CD14-positive monocyte (primary cell): ENCODE results near the gene MPZL3. TPM values are rescaled to one million over a fixed set of nuclear protein-coding genes. Genes with fewer than 3 reads are reported as not detected.

Source experiments
- DNase-seq, 3 donors: peaks; one replicate each; pipeline ENCODE4 v3.0.0-alpha.2; 2011 to 2022
- H2AFZ ChIP-seq: 2 replicates; pipeline ENCODE4 v1.6.0; 2012; ENCODE audit warnings: mild to moderate bottlenecking, low read depth, low read length, inconsistent platforms; ENCODE audit not compliant: insufficient read depth, poor library complexity, severe bottlenecking
- H3K27ac ChIP-seq, 2 donors: 1 replicate in 1 of 2; 2 replicates in 1 of 2; pipeline ENCODE4 v1.5.1; 2012 to 2013; ENCODE audit warnings: low read length in 2 of 2, control low read depth in 1 of 2, inconsistent platforms in 1 of 2, low read depth in 1 of 2, mild to moderate bottlenecking in 1 of 2
- H3K27me3 ChIP-seq, 2 donors: one replicate each; pipeline versions ENCODE4 v1.6.0 to v1.6.1; 2011 to 2013; ENCODE audit warnings: low read length in 2 of 2; ENCODE audit not compliant: control insufficient read depth in 2 of 2, insufficient read depth in 2 of 2
- H3K36me3 ChIP-seq, 2 donors: replicated peaks in 1 of 2; 1 replicate in 1 of 2; 2 replicates in 1 of 2; pipeline versions ENCODE4 v1.5.1 to v1.6.1; 2012 to 2013; ENCODE audit warnings: low read length in 2 of 2, control low read depth in 1 of 2, inconsistent platforms in 1 of 2, mild to moderate bottlenecking in 1 of 2; ENCODE audit not compliant: insufficient read depth in 2 of 2, control insufficient read depth in 1 of 2
- H3K4me1 ChIP-seq, 2 donors: 1 replicate in 1 of 2; 2 replicates in 1 of 2; pipeline versions ENCODE4 v1.5.1 to v1.6.1; 2012 to 2013; ENCODE audit warnings: low read length in 2 of 2, control low read depth in 1 of 2, inconsistent platforms in 1 of 2, mild to moderate bottlenecking in 1 of 2, moderate library complexity in 1 of 2; ENCODE audit not compliant: insufficient read depth in 2 of 2, control insufficient read depth in 1 of 2
- H3K4me2 ChIP-seq: replicated peaks from 2 replicates; pipeline ENCODE3; 2012; ENCODE audit warnings: low read length, moderate library complexity, mild to moderate bottlenecking; ENCODE audit not compliant: poor library complexity, severe bottlenecking; ENCODE audit errors: extremely low read depth
- H3K4me3 ChIP-seq, 3 experiments: fragments of 200-600 bp in 1 of 3; sonication (generic) in 1 of 3; replicated peaks in 1 of 3; 1 replicate in 2 of 3; 2 replicates in 1 of 3; pipeline ENCODE4 v1.5.1; 2011 to 2013; ENCODE audit warnings: low read length in 3 of 3, mild to moderate bottlenecking in 3 of 3, control low read depth in 2 of 3, low read depth in 2 of 3, inconsistent platforms in 1 of 3, moderate library complexity in 1 of 3
- H3K79me2 ChIP-seq: 2 replicates; pipeline ENCODE4 v1.6.0; 2012; ENCODE audit warnings: mild to moderate bottlenecking, control low read depth, inconsistent platforms, low read length, moderate library complexity; ENCODE audit not compliant: insufficient read depth
- H3K9ac ChIP-seq: 2 replicates; pipeline ENCODE4 v1.6.0; 2017; ENCODE audit warnings: low read length, mild to moderate bottlenecking; ENCODE audit not compliant: insufficient read depth, poor library complexity, severe bottlenecking
- H3K9me3 ChIP-seq, 2 donors: replicated peaks in 1 of 2; 1 replicate in 1 of 2; 2 replicates in 1 of 2; pipeline versions ENCODE4 v1.5.1 to v1.6.1; 2012 to 2013; ENCODE audit warnings: low read length in 2 of 2, control low read depth in 1 of 2; ENCODE audit not compliant: control insufficient read depth in 1 of 2, insufficient read depth in 1 of 2
- H4K20me1 ChIP-seq: 2 replicates; pipeline ENCODE4 v1.6.0; 2012; ENCODE audit warnings: mild to moderate bottlenecking, low read length, control low read depth, moderate library complexity; ENCODE audit not compliant: insufficient read depth
- H3K27ac Mint-ChIP-seq, 7 donors: one replicate each; pipeline ENCODE4 v1.8.0; 2020; ENCODE audit warnings: mild to moderate bottlenecking in 7 of 7, mixed read lengths in 7 of 7, moderate library complexity in 6 of 7, inconsistent platforms in 2 of 7
- H3K27me3 Mint-ChIP-seq, 3 donors: one replicate each; pipeline ENCODE4 v1.8.0; 2021 to 2022; ENCODE audit warnings: low read depth in 3 of 3, mild to moderate bottlenecking in 3 of 3, mixed read lengths in 3 of 3, moderate library complexity in 3 of 3, inconsistent platforms in 1 of 3
- H3K36me3 Mint-ChIP-seq, 2 donors: one replicate each; pipeline ENCODE4 v1.8.0; 2020; ENCODE audit warnings: mixed read lengths in 2 of 2, inconsistent platforms in 1 of 2, mild to moderate bottlenecking in 1 of 2
- H3K4me1 Mint-ChIP-seq: one replicate; pipeline ENCODE4 v1.8.0; 2020; ENCODE audit warnings: mild to moderate bottlenecking, mixed read lengths
- H3K4me3 Mint-ChIP-seq, 2 donors: one replicate each; pipeline ENCODE4 v1.8.0; 2020; ENCODE audit warnings: mild to moderate bottlenecking in 2 of 2, mixed read lengths in 2 of 2, moderate library complexity in 1 of 2
- H3K9me3 Mint-ChIP-seq, 7 donors: one replicate each; pipeline ENCODE4 v1.8.0; 2020 to 2022; ENCODE audit warnings: mixed read lengths in 7 of 7, mild to moderate bottlenecking in 6 of 7, moderate library complexity in 6 of 7, inconsistent platforms in 2 of 7
- CTCF ChIP-seq: fragments of 200-600 bp; IDR thresholded peaks from one replicate; pipeline ENCODE4 v1.8.0; 2022; ENCODE audit warnings: antibody characterized with exemption, mild to moderate bottlenecking
- WGBS: methylation state at CpG from one replicate; pipeline ENCODE4 v1.1.5; 2013; ENCODE audit warnings: missing lambda C conversion rate; ENCODE audit not compliant: insufficient coverage; 5-methylcytosine and 5-hydroxymethylcytosine counted together
- intact Hi-C, 2 donors: fragments of 100-400 bp; cut with micrococcal nuclease; formaldehyde crosslinking; loops; one replicate each; pipeline versions ENCODE4 v1.15.0 to v1.15.1; 2023
- polyA minus RNA-seq: library from RNA; depleted of rRNA, polyadenylated mRNA; stranded (reverse); fragments of >200 nt; gene quantifications from 2 replicates; pipeline ENCODE4 v1.2.3, GENCODE V29; 2012
- polyA plus RNA-seq, 3 donors: library from polyadenylated mRNA; depleted of rRNA in 1 of 3; unstranded in 2 of 3; stranded (reverse) in 1 of 3; fragments of 300-500 nt in 2 of 3; fragments of >200 nt in 1 of 3; fragmentation: Illumina TruSeq in 2 of 3; gene quantifications; 1 replicate in 2 of 3; 2 replicates in 1 of 3; pipeline ENCODE4 v1.2.3, GENCODE V29; 2012 to 2021
- total RNA-seq, 12 experiments: library from RNA in 1 of 12; stranded (reverse) in 1 of 12; fragments of 120-200 nt in 1 of 12; gene quantifications; one replicate each; pipeline ENCODE4 v1.2.4 and lab custom pipeline; 2013 to 2026; ENCODE audit warnings: mixed read lengths in 6 of 12, inconsistent platforms in 1 of 12

Gene MPZL3
- 12.0 TPM for total RNA-seq (2013)
- polyA plus RNA-seq (1 to 10 TPM; 4.2 to 8.5 (median 8.0) TPM), polyA minus RNA-seq (2.2 and 4.2 TPM in 2 replicates), total RNA-seq (lab: John Stamatoyannopoulos, UW) (1.2 to 33.1 (median 18.0) reads per million in 11 experiments)

GRCh38 chr11:118251858-118252652 is at the start of gene MPZL3:
TSS of gene MPZL3 (minus strand) at chr11:118252365. CDS start at chr11:118252294, 71 bp downstream.
- H3K4me3 ChIP-seq = peak within 1 kb of the TSS; percentile 84 to 99 (median 98)
- H3K4me2 ChIP-seq = peak within 1 kb of the TSS; percentile 89
- Mint-ChIP-seq H3K36me3 (peaks cover 25 to 28% of the 10 kb centered on the region in 2 donors), H3K4me3 (peak within 1 kb of the TSS; percentile 97 to 100), H3K27me3 (peaks cover 0 to 4% (median 0%) of the 10 kb centered on the region in 3 donors), H3K9me3 (peaks cover 0 to 5% (median 0%) of the 10 kb centered on the region in 7 donors), H3K4me1 (peaks cover 25% of the 10 kb centered on the region), H3K27ac (peak within 1 kb of the TSS; percentile 95 to 98 (median 98))
- H3K36me3 ChIP-seq = peaks cover 3 to 11% of the 10 kb centered on the region in 2 donors
- TF ChIP-seq CTCF = no peak
- H3K9ac ChIP-seq = peak within 1 kb of the TSS; percentile 89
- intact Hi-C loops = loop anchor here in 1 of 2 donors (5.0 kb wide), 2 partner anchors 40 kb away; no protein-coding TSS in a partner anchor
- under 1% methylated on average over 28 of the region's 33 CpGs for WGBS
- H4K20me1 ChIP-seq = no peaks in the 10 kb centered on the region
- H3K27me3 ChIP-seq = no peaks in the 10 kb centered on the region
- peaks cover 23% of the 10 kb centered on the region for H3K79me2 ChIP-seq
- H2AFZ ChIP-seq = peak within 1 kb of the TSS; percentile 98
- H3K4me1 ChIP-seq = peaks cover 16 to 42% of the 10 kb centered on the region in 2 donors
- DNase-seq = peak; percentile 45 to 72 (median 62)
- H3K27ac ChIP-seq = peak within 1 kb of the TSS; percentile 94 to 99
- no peaks in the 10 kb centered on the region for H3K9me3 ChIP-seq

DNA sequence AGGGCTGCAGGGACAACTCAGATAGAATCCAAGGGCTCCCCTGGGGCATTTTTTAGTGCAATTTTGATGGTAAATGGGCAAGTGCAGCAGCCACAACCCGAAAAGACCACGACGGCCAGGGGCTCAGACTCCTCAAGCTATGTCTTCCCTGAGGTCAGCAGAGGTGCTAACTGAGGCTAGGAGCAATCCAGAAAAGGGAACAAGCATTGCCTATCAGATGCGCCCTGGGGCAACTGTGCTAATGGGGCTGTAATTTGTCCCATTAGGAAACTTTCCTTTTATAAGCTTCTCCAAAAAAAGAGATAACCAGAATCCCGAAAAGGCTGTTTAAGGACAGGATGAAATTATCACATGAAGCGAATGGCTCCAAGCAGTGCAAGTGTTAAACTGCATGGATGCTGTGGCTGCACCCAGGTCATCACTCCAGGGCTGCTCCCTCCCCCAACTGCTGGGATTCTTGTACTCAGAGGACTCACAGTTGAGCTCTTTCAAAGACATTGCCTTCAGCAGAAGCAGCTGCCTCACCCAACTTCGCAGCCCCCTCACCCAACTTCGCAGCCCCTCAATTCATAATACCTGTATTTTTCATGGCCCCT is 49.5 kb upstream of the MPZL3 start:
- H3K4me2 ChIP-seq = no peak overlapping the region
- Mint-ChIP-seq H3K9me3 (no peaks in the 10 kb centered on the region), H3K27me3 (peaks cover 3 to 9% (median 4%) of the 10 kb centered on the region in 3 donors), H3K4me3 (no peak overlapping the region), H3K36me3 (no peaks in the 10 kb centered on the region), H3K4me1 (no peaks in the 10 kb centered on the region), H3K27ac (no peak overlapping the region)
- no peaks in the 10 kb centered on the region for H3K27me3 ChIP-seq
- no peak for DNase-seq
- no peak overlapping the region for H3K4me3 ChIP-seq
- no peaks in the 10 kb centered on the region for H3K4me1 ChIP-seq
- TF ChIP-seq CTCF = no peak
- intact Hi-C loops = loop anchor here in 1 of 2 donors (5.0 kb wide), 1 partner anchor 39 kb away; the partner anchor contains the start of gene MPZL2
- no peaks in the 10 kb centered on the region for H4K20me1 ChIP-seq
- no peak overlapping the region for H2AFZ ChIP-seq
- H3K9me3 ChIP-seq = no peaks in the 10 kb centered on the region
- 100% methylated on average over 4 of the region's 8 CpGs for WGBS
- H3K79me2 ChIP-seq = no peaks in the 10 kb centered on the region
- H3K36me3 ChIP-seq = no peaks in the 10 kb centered on the region
- H3K27ac ChIP-seq = no peak overlapping the region
- H3K9ac ChIP-seq = no peak overlapping the region
